Activated CD4-positive, alpha-beta T cell treated with anti-CD3 and anti-CD28 coated beads for 4 hours (primary cell): ENCODE measurements around the gene PDXDC1.
"Not testable (repeated sequence)": the region's sequence is repeated elsewhere in the genome, so short reads cannot be mapped to it uniquely, and the experiment has no call there.

Experiments used
- DNase-seq, 2 donors: peaks; one replicate each; pipeline ENCODE4 v3.0.0-alpha.2; 2020

PDXDC1 gene

DNA sequence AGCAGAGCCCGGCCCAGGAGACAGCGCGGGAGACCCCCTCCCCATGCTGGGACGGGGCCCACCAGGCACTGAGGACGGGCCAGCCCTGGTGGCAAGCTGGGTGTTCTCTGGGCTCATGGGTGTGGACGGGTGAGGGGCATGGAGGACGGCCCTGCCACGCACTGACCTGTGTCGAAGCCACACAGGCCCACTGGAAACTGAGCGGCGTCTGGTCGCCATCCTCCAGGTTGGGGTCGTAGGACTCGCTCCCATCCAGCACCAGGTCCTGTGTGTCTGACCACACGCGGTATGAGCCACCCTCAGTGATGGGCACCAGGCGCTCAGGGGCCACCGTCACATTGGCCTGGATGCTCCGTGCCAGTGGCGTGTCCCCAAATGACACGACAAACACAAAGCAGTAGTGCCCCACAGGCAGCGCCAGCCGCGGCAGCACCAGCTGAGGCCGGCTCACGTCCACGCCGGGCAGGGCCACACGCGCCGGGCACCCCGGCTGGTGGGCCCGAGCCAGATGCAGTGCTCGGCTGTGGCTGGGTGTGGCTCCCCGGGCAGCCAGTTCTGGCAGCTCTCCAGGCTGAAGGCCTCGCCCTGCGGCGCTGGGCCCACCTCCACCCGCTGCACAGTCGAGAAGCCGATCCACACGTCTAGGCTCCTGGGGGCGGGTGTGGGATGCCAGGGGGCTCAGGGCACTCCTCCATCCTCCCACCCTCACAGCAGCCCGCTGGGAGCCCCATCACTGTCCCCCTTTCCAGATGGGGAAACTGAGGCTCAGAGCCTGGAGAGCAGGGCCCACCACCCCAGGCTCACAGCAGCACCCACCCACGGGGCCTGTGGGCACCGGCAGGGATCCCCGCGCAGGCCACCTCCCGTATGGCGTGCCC lies 160.9 kb downstream of the PDXDC1 start:
- DNase-seq = not testable (repeated sequence)

DNA sequence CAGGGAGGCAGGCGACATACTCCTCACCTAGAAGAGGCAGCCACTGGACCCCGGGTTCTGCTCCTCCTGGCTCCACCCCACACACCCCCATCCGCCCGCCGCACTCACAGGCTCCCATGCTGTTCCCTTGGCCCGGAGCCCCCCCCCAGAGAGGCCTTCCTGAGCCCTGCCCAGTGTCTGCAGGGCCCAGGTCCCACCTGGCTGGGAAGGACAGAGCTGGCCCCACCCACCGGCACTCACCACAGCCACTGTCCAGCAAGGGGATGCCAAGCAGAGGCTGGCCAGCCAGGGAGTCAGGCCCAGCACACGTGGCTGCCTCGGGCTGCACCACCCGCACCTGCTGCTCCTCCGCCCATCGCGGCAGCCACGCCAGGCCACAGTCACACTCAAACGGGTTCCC lies 162.7 kb downstream of the PDXDC1 start:
- not testable (repeated sequence) for DNase-seq

DNA sequence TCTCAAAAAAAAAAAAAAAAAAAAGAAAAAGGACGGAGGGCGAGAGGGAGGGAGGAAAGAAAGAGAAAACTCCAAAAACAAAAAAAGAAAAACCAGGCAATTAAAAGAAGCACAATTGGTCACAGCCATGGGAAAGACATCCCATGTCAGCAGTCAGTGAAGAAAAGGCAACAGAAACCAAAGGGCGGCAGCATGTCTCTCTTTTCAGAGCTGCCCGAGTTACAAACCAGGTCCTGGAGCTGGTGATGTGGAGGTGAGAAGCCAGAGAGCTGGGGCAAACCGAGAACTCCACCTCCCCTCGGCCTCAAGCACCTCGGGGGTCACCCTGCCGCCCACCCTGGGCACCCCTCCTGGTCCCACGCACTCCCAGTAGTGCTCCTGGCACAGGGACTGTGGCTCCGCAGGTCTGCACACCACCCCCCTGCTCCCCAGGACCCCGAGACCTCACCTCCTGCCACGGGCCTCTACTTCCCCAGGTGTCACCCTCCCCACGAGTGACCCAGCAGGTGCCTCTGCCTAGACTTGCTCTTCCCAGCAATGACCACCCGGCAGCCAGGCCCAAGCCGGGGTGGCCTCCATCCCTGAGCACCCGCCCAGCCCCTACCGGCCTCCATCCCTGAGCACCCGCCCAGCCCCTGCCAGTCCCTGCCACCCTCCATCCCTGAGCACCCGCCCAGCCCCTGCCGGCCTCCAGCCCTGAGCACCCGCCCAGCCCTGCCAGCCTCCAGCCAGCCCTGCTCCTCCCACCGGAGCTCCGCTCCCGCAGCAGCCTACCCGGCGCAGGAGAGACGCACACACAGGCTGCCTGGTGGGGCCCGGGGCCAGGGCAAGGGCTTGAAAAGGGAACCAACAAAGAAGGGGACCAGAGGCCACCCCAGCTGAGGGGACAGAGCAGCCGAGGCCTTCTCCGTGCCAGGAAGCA lies 165.9 kb downstream of the PDXDC1 start:
- DNase-seq = not testable (repeated sequence)

DNA sequence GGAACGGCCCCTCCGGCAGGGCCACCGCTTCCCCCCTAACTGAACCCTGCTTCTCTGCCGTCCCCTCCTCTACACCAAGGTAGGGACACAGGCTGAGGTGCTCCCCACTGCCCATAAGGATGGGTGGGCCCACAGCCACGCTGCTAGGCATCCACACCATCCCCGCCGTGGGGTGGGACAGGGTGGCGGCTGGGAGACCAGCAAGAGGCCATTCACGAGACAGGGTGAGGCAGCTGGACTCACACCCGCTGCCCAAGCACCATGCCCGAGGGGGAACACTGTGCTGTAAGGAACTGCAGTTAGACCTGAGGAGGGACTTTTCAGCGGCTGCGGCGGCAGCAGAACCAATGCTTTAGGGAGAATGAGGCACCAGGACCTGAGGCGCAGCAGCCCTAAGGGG lies 166.8 kb downstream of the PDXDC1 start:
- DNase-seq = no peak

DNA sequence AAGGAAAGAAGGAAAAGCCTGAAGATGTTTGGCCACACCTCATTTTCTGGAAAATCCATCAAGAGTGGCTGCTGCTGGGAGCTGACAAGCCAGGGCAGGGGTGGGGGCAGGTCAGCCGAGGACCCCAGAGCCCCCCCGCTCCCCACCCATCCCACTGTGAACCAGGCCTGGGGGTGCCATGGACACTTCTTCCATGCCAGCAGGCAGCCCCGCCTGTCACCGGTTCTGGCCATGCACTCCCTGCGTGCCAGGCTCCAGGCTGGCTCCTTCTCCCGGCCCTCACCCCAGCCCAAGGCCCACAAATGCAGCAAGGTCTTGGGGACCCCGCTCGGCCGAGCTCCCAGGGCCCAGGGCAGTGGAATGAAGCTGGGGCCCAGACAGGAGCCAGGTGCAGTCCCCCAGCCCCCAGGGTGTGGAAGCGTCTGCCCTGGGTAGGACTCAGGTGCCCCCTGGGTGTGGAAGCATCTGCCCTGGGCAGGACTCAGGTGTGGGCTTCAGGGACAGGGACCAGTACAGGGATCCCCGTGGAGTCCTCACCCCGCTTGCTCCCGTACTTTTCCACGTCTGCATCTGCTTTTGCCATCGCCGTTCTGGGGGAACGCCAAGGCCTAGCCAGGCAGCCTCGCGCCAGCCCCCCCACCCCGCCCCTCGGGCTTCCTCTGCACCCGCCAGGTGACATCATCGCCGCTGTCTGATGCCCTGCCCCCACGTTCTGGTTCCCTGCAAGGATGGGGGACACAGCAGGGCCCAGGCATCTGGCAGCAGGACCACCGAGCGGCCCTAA lies 167.5 kb downstream of the PDXDC1 start:
- not testable (repeated sequence) for DNase-seq

DNA sequence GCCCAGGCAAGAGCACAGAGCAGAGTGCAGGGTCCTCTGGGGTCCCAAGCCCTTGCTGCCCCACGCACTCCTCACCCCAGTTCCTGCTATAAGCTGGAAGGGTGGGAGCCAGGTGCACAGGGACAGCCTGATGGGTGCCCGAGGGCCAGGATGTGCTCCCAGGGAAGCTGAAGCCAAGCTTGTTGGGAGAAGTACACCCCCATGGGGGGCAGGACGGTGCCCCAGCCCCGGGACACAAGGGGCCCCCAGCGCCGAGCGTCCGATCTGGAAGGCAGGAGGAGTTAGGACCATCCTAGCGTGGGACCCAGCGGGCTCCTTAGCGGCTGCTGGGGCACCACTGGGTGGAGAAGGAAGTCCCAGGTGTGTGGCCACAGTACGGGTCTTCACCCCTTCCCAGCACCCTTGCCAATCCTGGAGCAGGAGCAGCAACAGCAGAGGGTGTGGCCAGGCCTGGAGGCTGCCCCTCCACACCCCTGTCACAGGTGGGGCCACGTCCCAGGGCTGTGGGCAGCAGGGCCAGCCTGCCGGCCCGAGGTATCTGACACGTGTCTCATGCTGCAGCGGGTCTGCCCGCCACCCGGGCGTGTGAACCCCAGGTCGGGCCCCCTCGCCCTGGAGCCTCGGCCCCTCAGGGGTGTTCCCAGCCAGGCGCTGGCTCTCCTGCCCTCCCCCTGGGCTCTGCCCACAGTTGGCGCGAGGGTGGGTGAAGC lies 168.2 kb downstream of the PDXDC1 start:
- DNase-seq = not testable (repeated sequence)

DNA sequence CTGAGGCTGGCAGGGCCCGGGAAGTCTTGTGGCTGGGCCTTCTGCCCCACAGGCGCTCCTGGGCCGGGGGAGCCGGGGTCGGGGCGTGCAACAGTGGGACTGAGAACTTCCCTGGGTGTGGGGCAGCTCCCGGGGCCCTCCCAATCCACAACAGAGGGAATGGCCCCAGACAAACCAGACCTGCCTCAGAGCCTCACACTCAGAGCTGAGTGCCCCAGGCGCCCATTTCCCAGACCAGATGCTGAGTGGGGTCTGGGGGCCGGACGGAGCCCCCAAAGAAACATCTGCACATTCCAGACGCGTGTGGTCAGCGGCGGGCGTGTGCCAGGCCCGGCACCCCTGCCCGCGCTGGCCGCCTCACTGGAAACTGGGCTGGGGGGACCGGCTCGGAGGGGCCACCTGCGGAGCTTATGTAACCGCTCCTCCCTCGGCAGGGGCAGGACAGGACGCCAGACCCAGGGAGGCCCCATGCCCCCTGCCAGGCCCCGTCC lies 168.8 kb downstream of the PDXDC1 start:
- not testable (repeated sequence) for DNase-seq

DNA sequence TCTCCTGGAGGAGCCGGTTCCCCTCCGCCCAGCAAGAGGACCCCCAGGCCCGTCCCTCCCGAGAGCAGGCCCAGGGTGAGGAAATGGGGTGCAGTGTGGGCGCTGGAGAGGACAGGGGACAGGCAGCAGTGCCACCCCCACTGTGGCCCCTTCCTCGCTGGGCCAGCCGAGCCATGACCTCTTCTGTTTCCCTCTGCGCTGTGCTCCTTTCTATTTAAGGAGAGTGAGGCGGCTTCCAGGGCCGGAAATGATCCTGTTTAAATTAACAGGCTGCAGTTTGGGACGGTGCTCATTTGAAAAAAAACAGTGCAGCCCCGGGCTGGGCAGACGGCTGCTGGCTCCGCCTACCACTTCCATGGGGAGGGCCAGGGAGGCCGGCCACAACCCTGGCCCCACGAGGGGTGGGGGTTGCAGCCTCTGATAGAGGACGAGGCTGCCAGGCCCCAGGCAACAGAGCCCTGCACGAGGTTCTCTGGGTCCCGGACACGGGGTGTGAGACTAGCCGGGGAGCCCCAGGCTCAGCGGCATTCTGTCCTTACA lies 169.3 kb downstream of the PDXDC1 start:
- DNase-seq = not testable (repeated sequence)

DNA sequence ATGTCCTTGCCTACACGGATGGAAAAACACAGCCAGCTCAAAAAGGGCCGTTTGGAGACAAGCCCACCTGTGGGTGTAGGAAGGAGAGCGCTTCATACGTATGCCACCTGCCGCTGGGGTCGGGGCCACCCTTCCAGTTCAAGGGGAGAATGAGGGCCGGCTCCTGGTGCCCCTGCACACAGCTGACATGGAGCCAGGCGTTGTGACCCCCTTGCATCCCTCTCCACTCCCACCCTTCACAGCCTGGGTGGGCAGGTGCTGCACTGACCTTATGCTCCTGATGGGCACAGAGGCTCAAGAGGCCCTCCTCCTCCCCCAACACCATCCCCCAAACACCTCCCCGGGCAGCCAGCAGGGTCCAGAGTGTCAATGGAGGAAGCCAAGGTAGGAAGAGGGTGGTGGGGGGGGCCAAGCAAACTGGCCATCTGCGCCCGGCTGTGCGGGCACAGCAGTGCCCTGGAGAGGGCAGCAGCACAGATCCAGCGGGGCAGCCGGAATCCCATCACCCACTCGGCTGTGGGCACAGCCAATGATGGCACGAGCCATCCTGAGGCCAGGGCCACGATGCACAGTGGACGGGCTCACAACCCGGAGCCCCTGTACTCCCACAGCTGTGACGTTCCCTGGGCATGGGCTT lies 170.1 kb downstream of the PDXDC1 start:
- not testable (repeated sequence) for DNase-seq

DNA sequence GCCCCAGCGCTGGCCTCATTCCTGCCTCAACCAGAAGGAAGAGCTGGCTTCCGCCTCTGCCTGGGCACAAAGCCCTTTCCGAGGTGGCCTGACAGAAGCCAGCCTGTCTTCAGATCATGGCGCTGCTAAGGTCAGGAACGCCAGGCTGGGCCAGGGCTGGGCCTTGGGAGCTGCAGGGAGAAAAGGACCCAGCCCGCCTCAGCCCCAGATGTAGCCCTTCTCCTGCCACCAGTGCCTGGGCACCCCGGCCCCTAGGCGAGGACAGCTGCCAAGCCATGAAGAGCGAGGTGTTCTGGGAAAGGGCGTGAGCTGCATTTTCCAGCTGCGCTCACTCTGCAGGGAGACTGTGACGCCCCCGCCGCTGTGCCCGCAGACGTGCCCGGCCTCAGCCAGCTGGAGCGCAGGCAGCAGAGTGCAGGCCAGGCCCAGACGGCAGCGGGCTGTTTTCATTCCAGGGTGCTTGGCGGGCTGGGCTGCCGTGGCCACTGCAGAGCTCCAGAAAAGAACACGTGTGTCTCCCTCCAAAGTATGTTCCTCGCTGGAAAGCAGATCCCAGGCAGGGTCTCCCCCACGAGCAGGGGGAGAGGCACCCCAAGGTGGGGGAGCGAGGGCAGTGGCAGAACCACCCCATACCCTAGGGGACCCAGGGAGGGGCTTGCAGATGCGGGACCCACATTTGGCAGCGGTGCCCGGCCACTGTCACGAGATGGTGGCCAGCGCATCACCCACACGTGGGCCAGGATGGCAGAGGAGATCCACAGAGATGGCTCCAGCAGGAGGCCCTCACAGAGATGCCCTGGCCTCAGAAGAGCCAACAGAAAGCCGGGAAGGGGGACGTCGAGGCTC lies 170.8 kb downstream of the PDXDC1 start:
- DNase-seq = not testable (repeated sequence)

DNA sequence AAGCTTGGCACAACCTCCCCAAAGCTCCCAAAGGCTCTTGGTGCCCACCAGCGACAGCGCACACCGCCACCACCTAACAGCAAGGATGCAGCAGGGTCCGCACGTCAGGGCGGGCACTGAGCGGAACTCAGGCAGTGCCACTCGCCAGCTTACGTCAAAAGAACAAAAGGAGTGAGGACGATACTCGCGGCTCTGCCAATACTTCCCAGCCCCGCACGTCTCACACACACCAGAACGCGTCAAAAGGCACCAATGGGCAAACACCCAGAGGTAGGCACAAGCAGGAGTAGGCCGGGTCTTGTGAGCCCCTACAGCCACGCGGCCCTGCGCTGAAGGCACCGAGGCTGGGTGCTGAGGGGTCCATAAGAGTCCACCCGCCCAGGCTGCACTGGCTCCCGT lies 171.4 kb downstream of the PDXDC1 start:
- DNase-seq = not testable (repeated sequence)

DNA sequence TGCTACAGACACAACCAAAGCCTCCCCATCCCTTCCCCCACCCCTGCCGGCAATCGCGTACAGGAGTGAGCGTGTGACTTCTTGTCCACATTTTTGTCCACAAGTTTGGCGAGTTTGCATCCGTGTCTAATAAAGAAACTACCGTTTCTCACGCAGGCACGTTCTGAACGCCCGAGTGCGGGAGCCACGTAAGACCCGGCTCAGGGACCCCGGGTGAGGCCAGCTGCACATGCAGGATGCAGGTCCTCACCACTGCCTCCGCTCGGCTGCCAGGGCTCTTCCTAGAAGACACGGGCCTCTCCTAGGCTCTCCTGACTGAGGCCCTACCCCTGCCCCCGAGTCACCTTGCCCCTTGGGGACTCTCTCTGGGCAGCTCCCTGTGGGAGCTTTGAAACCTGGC lies 174.0 kb downstream of the PDXDC1 start:
- not testable (repeated sequence) for DNase-seq

DNA sequence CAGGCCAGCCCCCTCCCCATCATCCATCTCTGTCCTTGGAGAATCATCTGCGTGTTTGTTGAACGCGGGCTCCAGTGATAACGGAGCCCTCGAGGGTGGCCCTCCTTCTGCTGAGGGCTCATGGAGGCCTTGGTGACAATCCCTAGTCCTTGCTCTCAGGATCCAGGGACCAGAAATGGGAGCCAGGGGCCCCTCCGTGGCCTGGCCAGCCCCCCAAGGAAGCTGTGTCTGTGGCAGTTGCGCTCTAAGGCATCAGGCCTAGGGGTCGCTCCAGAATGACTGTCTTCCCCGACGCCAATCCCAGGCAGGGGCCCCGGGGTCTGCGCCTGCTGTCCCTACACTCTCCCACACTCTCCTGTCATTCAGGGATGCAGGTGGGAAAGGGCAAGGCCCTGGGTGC lies 174.4 kb downstream of the PDXDC1 start:
- DNase-seq = not testable (repeated sequence)

DNA sequence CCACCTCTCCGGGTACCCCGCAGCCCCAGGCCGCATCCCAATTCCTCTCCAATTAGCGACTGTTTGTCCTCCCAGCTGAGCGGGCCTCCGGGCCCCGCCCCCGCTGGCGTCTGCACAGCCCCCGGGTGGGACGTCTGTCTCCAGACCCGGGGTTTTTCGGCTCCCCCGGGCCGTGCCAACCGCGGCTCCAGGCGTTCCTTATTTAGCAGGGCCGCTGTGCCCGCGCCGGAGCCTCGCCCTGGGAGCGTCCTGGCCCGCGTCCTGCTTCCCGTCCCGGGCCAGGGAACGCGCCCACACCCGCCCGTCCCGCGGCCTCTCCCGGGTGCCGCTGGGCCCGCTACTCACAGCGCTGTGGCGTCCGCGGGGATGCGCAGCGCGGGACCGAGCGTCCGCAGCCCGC lies 179.2 kb downstream of the PDXDC1 start:
- peak; percentile 16 to 18 for DNase-seq

DNA sequence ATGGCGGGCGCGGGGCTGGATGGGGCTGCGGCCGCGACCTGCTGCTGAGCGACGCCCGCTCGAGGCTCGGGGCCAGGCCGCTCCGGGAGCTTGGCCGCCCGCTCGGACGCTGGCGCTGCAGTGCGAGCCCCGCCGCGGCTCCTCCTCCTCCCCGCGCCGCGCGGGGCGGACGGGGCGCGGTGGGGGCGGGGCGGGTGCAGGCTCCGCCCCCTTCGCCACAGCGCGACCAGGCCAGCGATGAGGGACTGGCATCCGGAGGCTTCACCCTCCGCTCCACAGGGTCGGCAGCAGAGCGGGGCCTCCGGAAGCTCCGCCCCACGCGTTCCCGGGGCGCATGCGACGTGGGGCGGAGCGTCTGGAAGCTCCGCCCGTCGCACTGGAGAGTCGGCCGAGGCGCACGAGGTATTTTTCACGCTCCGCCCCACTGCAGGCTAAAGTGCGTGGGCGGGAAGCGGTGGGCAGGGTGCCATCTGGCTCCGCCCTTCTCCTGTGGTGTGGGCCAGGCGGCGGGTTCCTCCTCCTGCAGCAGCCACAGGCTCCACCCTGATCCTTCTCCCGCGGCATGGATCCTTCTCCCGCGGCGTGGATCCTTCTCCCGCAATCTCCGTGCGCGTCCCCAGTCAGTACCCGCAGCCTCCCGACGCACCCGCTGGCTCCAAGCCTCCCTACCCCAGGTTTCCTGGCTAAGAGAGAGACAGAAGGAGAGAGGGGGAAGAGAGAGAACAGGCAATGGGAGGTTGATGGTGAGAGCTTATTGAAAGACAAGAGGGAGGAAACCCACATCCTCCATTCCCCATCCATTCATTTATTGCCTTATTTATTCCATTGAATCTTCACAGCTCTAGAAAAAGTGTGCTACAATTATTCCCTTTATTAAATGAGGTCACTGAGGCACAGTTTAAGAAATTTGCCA lies 180.1 kb downstream of the PDXDC1 start:
- DNase-seq = peak; percentile 87

DNA sequence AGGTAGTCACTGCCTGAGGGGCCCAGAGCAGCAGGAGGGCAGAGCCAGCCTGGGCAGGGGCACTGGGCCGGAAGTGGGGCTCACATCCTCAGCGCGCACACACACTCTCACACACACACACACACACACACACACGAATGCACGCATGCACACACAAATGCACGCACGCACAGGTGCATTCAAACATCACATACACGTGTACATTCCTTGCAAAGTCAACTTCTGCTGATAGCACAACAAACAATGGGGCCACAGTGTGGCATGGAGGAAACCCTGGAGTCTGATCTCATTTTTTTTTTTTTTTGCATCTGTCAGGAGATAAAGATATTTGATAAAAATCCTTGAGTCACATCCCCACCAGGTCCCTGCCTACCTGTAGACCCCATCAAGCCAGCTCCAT lies 182.8 kb downstream of the PDXDC1 start:
- not testable (repeated sequence) for DNase-seq

DNA sequence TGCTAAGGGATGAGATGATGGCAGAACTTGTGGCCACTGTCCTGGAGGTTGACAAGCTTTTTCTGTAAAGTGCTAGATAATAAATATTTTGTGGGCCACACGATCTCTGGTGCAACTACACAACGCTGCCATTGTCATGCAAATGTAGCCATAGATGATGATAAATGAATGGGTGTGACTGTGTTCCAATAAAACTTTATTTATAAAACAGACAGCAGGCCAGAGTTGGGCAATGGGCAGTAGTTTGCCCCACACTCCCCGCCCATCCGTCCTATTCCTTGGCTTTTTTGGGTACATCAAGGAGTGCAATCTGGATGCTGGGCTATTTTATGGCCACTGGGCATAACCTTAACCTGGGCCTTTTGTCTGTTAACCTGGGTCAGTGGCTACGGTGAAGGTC lies 184.8 kb downstream of the PDXDC1 start:
- DNase-seq = not testable (repeated sequence)

DNA sequence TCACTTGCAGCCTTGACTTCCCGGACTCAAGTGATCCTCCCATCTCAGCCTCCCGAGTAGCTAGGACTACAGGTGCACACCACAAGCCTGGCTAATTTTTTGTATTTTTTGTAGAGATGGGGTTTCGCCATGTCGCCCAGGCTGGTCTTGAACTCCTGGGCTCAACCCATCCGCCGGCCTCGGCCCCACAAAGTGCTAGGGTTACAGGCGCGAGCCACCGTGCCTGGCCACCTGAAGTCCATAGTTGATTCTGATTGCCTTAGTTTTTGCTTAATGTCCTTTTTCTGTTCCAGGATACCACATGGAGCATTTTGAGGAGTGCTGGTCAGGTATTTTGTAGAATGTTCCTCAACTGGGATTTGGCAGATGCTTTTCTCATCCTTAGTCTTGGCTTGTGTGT lies 185.7 kb downstream of the PDXDC1 start:
- not testable (repeated sequence) for DNase-seq

DNA sequence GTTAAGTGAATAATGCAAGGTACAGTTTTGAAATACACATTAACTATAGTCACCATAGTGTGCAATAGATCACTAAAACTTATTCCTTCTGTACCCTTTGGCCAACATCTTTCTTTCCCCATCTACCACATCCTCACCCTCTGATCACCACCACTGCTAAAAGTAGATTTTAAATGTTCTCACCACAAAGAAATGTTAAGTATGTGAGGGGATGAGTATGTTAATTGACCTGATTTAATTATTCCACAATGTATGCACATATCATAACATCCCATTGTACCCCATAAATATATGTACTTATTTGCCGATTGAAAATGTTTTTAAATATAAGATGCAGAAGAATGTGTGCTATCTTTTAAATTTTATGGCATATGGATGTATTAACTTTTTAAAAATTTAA lies 188.2 kb downstream of the PDXDC1 start:
- DNase-seq = not testable (repeated sequence)
